Neuronal stem cell (in vitro differentiated cells): ENCODE measurements around the gene AGO4.
"Not testable (repeated sequence)": the region's sequence is repeated elsewhere in the genome, so short reads cannot be mapped to it uniquely, and the experiment has no call there.

Source experiments
- DNase-seq: peaks from one replicate; pipeline ENCODE4 v3.0.0-alpha.2; 2013; ENCODE audit warnings: low spot score
- H2AFZ ChIP-seq: one replicate; pipeline ENCODE4 v1.6.1; 2013; ENCODE audit warnings: mild to moderate bottlenecking, low read length, inconsistent platforms
- H2AK5ac ChIP-seq: 2 replicates; pipeline ENCODE4 v1.6.1; 2013; ENCODE audit warnings: low read depth, mild to moderate bottlenecking, inconsistent platforms, low read length, moderate library complexity, mixed read lengths
- H2BK120ac ChIP-seq: 2 replicates; pipeline ENCODE4 v1.6.1; 2013; ENCODE audit warnings: low read depth, mild to moderate bottlenecking, inconsistent platforms, low read length, moderate library complexity, mixed read lengths
- H2BK12ac ChIP-seq: one replicate; pipeline ENCODE4 v1.6.1; 2013; ENCODE audit warnings: low read length, inconsistent platforms
- H2BK15ac ChIP-seq: 2 replicates; pipeline ENCODE4 v1.6.1; 2013; ENCODE audit warnings: mild to moderate bottlenecking, low read length, inconsistent platforms, mixed read lengths
- H2BK5ac ChIP-seq: one replicate; pipeline ENCODE4 v1.6.1; 2013; ENCODE audit warnings: inconsistent platforms, mild to moderate bottlenecking, low read length, moderate library complexity
- H3K14ac ChIP-seq: one replicate; pipeline ENCODE4 v1.6.1; 2013; ENCODE audit warnings: low read length, inconsistent platforms
- H3K18ac ChIP-seq: 2 replicates; pipeline ENCODE4 v1.6.1; 2013; ENCODE audit warnings: low read length, inconsistent platforms
- H3K23ac ChIP-seq: 2 replicates; pipeline ENCODE4 v1.6.1; 2013; ENCODE audit warnings: low read depth, mild to moderate bottlenecking, mixed read lengths, low read length, inconsistent platforms; ENCODE audit not compliant: poor library complexity
- H3K27ac ChIP-seq: replicated peaks from 3 replicates; pipeline ENCODE4 v1.5.1; 2013; ENCODE audit warnings: low read length, inconsistent platforms
- H3K27me3 ChIP-seq, 3 experiments: 2 replicates each; pipeline ENCODE4 v1.6.1; 2013; ENCODE audit warnings: low read length in 3 of 3, mild to moderate bottlenecking in 2 of 3, inconsistent platforms in 1 of 3, low read depth in 1 of 3, mixed read lengths in 1 of 3, moderate library complexity in 1 of 3; ENCODE audit not compliant: control insufficient read depth in 3 of 3, insufficient read depth in 3 of 3
- H3K36me3 ChIP-seq, 2 donors: replicated peaks in 1 of 2; 2 replicates each; pipeline ENCODE4 v1.6.1; 2013; ENCODE audit warnings: low read length in 2 of 2; ENCODE audit not compliant: control insufficient read depth in 2 of 2, insufficient read depth in 2 of 2
- H3K4ac ChIP-seq: 2 replicates; pipeline ENCODE4 v1.6.1; 2013; ENCODE audit warnings: inconsistent platforms, mild to moderate bottlenecking, low read length, moderate library complexity
- H3K4me1 ChIP-seq, 2 donors: 1 replicate in 1 of 2; 2 replicates in 1 of 2; pipeline ENCODE4 v1.6.1; 2013; ENCODE audit warnings: low read length in 2 of 2, low read depth in 1 of 2; ENCODE audit not compliant: control insufficient read depth in 2 of 2, insufficient read depth in 1 of 2
- H3K4me2 ChIP-seq: one replicate; pipeline ENCODE4 v1.6.1; 2013; ENCODE audit warnings: mild to moderate bottlenecking, low read length, inconsistent platforms; ENCODE audit not compliant: insufficient read depth, poor library complexity, severe bottlenecking
- H3K4me3 ChIP-seq, 2 donors: 2 replicates each; pipeline ENCODE4 v1.5.1; 2013; ENCODE audit warnings: low read length in 2 of 2, mild to moderate bottlenecking in 2 of 2, inconsistent platforms in 1 of 2, moderate library complexity in 1 of 2
- H3K79me1 ChIP-seq: one replicate; pipeline ENCODE4 v1.6.1; 2013; ENCODE audit warnings: low read depth, mild to moderate bottlenecking, inconsistent platforms, low read length, moderate library complexity
- H3K9ac ChIP-seq: one replicate; pipeline ENCODE4 v1.6.1; 2013; ENCODE audit warnings: mild to moderate bottlenecking, low read depth, low read length, inconsistent platforms; ENCODE audit not compliant: poor library complexity
- H3K9me3 ChIP-seq, 2 donors: replicated peaks in 1 of 2; 2 replicates each; pipeline versions ENCODE3 to v1.6.1; 2013; ENCODE audit warnings: low read length in 2 of 2, mild to moderate bottlenecking in 2 of 2, inconsistent platforms in 1 of 2, low read depth in 1 of 2, mixed read lengths in 1 of 2, moderate library complexity in 1 of 2; ENCODE audit not compliant: control insufficient read depth in 2 of 2, insufficient read depth in 1 of 2
- H4K8ac ChIP-seq: one replicate; pipeline ENCODE4 v1.6.1; 2013; ENCODE audit warnings: low read depth, mild to moderate bottlenecking, inconsistent platforms, low read length, moderate library complexity
- H4K91ac ChIP-seq: one replicate; pipeline ENCODE4 v1.6.1; 2013; ENCODE audit warnings: low read length, low read depth, mild to moderate bottlenecking, inconsistent platforms; ENCODE audit not compliant: poor library complexity
- WGBS, 2 donors: extraction: QIAGEN DNeasy Blood & Tissue Kit; methylation state at CpG; one replicate each; pipeline ENCODE4 v1.1.7; 2013; ENCODE audit warnings: missing lambda C conversion rate in 2 of 2, mixed read lengths in 1 of 2; ENCODE audit not compliant: insufficient read length in 2 of 2, insufficient replicate concordance in 1 of 2; ENCODE audit errors: extremely low coverage in 2 of 2; 5-methylcytosine and 5-hydroxymethylcytosine counted together

Gene AGO4

GRCh38 chr1:35800167-35800887 lies 7.5 kb upstream of the AGO4 start:
- H3K9me3 ChIP-seq, H2BK120ac ChIP-seq, H2BK12ac ChIP-seq, H3K4ac ChIP-seq, H3K23ac ChIP-seq, H3K4me2 ChIP-seq, H3K4me3 ChIP-seq, H3K18ac ChIP-seq, H4K8ac ChIP-seq, H3K14ac ChIP-seq, H3K36me3 ChIP-seq, H3K27me3 ChIP-seq, H2BK5ac ChIP-seq, DNase-seq, H3K27ac ChIP-seq, H2BK15ac ChIP-seq, H3K79me1 ChIP-seq, H3K4me1 ChIP-seq, H4K91ac ChIP-seq, H3K9ac ChIP-seq, H2AFZ ChIP-seq, H2AK5ac ChIP-seq: not testable (repeated sequence)
- no CpG with 5 or more reads among the region's 11 CpGs for WGBS, 2 donors

- Histone ChIP-seq H3K18ac (peak overlapping the region; percentile 98), H4K91ac (no peak overlapping the region), H2BK12ac (no peak overlapping the region), H3K4ac (no peak overlapping the region), H3K27ac (no peak overlapping the region), H2BK120ac (no peak overlapping the region), H3K27me3 (no peaks in the 10 kb centered on the region), H3K23ac (peak overlapping the region; percentile 48), H3K4me3 (peak overlapping the region; percentile 94 to 96), H2BK5ac (no peak overlapping the region), H3K9me3 (no peaks in the 10 kb centered on the region), H3K4me1 (peaks cover 2 to 10% of the 10 kb centered on the region in 2 donors), H2AK5ac (peak overlapping the region; percentile 16), H2BK15ac (no peak overlapping the region), H4K8ac (no peak overlapping the region), H3K79me1 (no peaks in the 10 kb centered on the region), H3K14ac (no peak overlapping the region), H3K4me2 (peak overlapping the region; percentile 66), H3K9ac (peak overlapping the region; percentile 92), H2AFZ (peak overlapping the region; percentile 100), H3K36me3 (no peaks in the 10 kb centered on the region)
- no CpG with 5 or more reads among the region's 49 CpGs for WGBS, 2 donors
- peak; percentile 6 for DNase-seq
Observed at GRCh38 chr1:35808450-35809113, 766 bp downstream of the AGO4 start.

GRCh38 chr1:35809114-35810095 lies 1.6 kb downstream of the AGO4 start:
- peak overlapping the region; percentile 94 to 96 for H3K4me3 ChIP-seq
- no peak overlapping the region for H2BK5ac ChIP-seq
- peak overlapping the region; percentile 100 for H2AFZ ChIP-seq
- H3K23ac ChIP-seq = no peak overlapping the region
- H2BK12ac ChIP-seq = no peak overlapping the region
- H3K9me3 ChIP-seq = no peaks in the 10 kb centered on the region
- no peaks in the 10 kb centered on the region for H3K36me3 ChIP-seq
- no peak overlapping the region for H2BK15ac ChIP-seq
- H2BK120ac ChIP-seq = no peak overlapping the region
- H3K9ac ChIP-seq = no peak overlapping the region
- no peak overlapping the region for H3K14ac ChIP-seq
- H4K91ac ChIP-seq = no peak overlapping the region
- no peak for DNase-seq
- H3K27ac ChIP-seq = no peak overlapping the region
- H3K18ac ChIP-seq = no peak overlapping the region
- H2AK5ac ChIP-seq = no peak overlapping the region
- H3K4me2 ChIP-seq = peak overlapping the region; percentile 66
- no peak overlapping the region for H3K4ac ChIP-seq
- no peak overlapping the region for H4K8ac ChIP-seq
- no peaks in the 10 kb centered on the region for H3K79me1 ChIP-seq
- H3K4me1 ChIP-seq = peaks cover 2 to 10% of the 10 kb centered on the region in 2 donors
- no CpG with 5 or more reads among the region's 7 CpGs for WGBS, 2 donors
- no peaks in the 10 kb centered on the region for H3K27me3 ChIP-seq
